ENCODE data around the gene R3HDM4. TPM values are rescaled to one million over a fixed set of nuclear protein-coding genes. Genes with fewer than 3 reads are reported as not detected.
A peak's percentile ranks its signal among the peaks of the same experiment; 100 is the strongest.

The R3HDM4 gene
- total and polyA plus RNA-seq, 9 of the 15 experiments (the other 6 are each of a cell fraction or from before 2014, with no cell fraction given), result 3.2 to 154 (median 59.0) TPM

DNA sequence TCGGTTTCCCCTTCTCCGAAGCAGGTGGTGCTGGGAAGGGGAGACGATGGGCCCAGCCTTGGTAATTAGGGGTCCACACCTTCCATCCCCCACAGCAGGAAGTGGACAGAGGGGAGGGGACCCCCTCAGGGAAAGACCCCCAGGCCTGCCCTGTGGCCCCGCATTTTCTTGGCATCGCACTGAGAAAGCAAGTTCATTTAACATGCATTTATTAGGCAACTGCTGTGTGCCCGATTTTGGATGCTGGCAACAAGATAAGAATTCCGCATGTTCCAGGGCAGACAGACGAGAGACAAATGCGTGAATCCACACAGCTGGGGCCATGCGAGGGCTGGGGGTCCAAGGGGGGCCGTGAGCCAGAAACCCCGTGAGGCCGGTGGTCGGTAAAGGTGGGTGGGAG, 41.3 kb upstream of the R3HDM4 start (continued):
- TF ChIP-seq ATF1 (CRISPR knock-in tag; IDR thresholded peaks at IDR 0.05) (no peak), ATF1 (tag; IDR thresholded peaks at IDR 0.05) (no peak), ZZZ3 (IDR thresholded peaks at IDR 0.05) (no peak), ILK (tag; IDR thresholded peaks at IDR 0.05; ENCODE audit: borderline replicate concordance, low read depth) (no peak), GATA2 (CRISPR knock-in tag; IDR thresholded peaks at IDR 0.05) (peak; percentile 60), HBP1 (CRISPR knock-in tag; IDR thresholded peaks at IDR 0.05) (no peak), ETV1 (tag; conservative IDR thresholded peaks at IDR 0.05; ENCODE audit: low read depth) (0 out of 2 replicates have a peak, but pooled peaks have one; percentile 13), MAX (CRISPR knock-in tag; IDR thresholded peaks at IDR 0.05) (peak; percentile 37; the same call in 1 of the 2 replicates), ZNF445 (CRISPR knock-in tag; IDR thresholded peaks at IDR 0.05; ENCODE audit: low read depth) (no peak), ZFX (CRISPR knock-in tag; IDR thresholded peaks at IDR 0.05) (no peak), ZNF583 (CRISPR knock-in tag; IDR thresholded peaks at IDR 0.05) (no peak), TBP (optimal IDR thresholded peaks at IDR 0.05; ENCODE audit: low read depth, low read length) (no peak), CBFA2T3 (IDR thresholded peaks at IDR 0.05) (no peak)
- TF ChIP-seq, protein P1, sequence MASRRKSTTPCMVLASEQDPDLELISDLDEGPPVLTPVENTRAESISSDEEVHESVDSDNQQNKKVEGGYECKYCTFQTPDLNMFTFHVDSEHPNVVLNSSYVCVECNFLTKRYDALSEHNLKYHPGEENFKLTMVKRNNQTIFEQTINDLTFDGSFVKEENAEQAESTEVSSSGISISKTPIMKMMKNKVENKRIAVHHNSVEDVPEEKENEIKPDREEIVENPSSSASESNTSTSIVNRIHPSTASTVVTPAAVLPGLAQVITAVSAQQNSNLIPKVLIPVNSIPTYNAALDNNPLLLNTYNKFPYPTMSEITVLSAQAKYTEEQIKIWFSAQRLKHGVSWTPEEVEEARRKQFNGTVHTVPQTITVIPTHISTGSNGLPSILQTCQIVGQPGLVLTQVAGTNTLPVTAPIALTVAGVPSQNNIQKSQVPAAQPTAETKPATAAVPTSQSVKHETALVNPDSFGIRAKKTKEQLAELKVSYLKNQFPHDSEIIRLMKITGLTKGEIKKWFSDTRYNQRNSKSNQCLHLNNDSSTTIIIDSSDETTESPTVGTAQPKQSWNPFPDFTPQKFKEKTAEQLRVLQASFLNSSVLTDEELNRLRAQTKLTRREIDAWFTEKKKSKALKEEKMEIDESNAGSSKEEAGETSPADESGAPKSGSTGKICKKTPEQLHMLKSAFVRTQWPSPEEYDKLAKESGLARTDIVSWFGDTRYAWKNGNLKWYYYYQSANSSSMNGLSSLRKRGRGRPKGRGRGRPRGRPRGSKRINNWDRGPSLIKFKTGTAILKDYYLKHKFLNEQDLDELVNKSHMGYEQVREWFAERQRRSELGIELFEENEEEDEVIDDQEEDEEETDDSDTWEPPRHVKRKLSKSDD (conservative IDR thresholded peaks at IDR 0.05; ENCODE audit: low read length), result no peak
- TF ChIP-seq, protein P2, sequence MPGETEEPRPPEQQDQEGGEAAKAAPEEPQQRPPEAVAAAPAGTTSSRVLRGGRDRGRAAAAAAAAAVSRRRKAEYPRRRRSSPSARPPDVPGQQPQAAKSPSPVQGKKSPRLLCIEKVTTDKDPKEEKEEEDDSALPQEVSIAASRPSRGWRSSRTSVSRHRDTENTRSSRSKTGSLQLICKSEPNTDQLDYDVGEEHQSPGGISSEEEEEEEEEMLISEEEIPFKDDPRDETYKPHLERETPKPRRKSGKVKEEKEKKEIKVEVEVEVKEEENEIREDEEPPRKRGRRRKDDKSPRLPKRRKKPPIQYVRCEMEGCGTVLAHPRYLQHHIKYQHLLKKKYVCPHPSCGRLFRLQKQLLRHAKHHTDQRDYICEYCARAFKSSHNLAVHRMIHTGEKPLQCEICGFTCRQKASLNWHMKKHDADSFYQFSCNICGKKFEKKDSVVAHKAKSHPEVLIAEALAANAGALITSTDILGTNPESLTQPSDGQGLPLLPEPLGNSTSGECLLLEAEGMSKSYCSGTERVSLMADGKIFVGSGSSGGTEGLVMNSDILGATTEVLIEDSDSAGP (CRISPR knock-in tag; IDR thresholded peaks at IDR 0.05), result no peak
- TF ChIP-seq, protein P3, sequence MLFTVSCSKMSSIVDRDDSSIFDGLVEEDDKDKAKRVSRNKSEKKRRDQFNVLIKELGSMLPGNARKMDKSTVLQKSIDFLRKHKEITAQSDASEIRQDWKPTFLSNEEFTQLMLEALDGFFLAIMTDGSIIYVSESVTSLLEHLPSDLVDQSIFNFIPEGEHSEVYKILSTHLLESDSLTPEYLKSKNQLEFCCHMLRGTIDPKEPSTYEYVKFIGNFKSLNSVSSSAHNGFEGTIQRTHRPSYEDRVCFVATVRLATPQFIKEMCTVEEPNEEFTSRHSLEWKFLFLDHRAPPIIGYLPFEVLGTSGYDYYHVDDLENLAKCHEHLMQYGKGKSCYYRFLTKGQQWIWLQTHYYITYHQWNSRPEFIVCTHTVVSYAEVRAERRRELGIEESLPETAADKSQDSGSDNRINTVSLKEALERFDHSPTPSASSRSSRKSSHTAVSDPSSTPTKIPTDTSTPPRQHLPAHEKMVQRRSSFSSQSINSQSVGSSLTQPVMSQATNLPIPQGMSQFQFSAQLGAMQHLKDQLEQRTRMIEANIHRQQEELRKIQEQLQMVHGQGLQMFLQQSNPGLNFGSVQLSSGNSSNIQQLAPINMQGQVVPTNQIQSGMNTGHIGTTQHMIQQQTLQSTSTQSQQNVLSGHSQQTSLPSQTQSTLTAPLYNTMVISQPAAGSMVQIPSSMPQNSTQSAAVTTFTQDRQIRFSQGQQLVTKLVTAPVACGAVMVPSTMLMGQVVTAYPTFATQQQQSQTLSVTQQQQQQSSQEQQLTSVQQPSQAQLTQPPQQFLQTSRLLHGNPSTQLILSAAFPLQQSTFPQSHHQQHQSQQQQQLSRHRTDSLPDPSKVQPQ (CRISPR knock-in tag; IDR thresholded peaks at IDR 0.05; ENCODE audit: borderline replicate concordance), result no peak
- TF ChIP-seq, protein P4, sequence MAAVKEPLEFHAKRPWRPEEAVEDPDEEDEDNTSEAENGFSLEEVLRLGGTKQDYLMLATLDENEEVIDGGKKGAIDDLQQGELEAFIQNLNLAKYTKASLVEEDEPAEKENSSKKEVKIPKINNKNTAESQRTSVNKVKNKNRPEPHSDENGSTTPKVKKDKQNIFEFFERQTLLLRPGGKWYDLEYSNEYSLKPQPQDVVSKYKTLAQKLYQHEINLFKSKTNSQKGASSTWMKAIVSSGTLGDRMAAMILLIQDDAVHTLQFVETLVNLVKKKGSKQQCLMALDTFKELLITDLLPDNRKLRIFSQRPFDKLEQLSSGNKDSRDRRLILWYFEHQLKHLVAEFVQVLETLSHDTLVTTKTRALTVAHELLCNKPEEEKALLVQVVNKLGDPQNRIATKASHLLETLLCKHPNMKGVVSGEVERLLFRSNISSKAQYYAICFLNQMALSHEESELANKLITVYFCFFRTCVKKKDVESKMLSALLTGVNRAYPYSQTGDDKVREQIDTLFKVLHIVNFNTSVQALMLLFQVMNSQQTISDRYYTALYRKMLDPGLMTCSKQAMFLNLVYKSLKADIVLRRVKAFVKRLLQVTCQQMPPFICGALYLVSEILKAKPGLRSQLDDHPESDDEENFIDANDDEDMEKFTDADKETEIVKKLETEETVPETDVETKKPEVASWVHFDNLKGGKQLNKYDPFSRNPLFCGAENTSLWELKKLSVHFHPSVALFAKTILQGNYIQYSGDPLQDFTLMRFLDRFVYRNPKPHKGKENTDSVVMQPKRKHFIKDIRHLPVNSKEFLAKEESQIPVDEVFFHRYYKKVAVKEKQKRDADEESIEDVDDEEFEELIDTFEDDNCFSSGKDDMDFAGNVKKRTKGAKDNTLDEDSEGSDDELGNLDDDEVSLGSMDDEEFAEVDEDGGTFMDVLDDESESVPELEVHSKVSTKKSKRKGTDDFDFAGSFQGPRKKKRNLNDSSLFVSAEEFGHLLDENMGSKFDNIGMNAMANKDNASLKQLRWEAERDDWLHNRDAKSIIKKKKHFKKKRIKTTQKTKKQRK (IDR thresholded peaks at IDR 0.05; ENCODE audit: borderline replicate concordance, low read depth, low read length), result no peak

All from K562 (cell line).